OCI-LY3 (cell line): ENCODE results near the gene ATXN2.
"Not testable (repeated sequence)": the region's sequence is repeated elsewhere in the genome, so short reads cannot be mapped to it uniquely, and the experiment has no call there.

Experiments used
- EZH2phosphoT487 ChIP-seq: fragments of 200-600 bp; shearing (Covaris generic); IDR thresholded peaks from 2 replicates; pipeline ENCODE4 v1.6.1; 2018; ENCODE audit warnings: antibody characterized with exemption, mixed run types, low read depth
- TF ChIP-seq, protein P1 (sequence below): fragments of 200-600, 300-600 bp; sonication (generic); IDR thresholded peaks from 2 replicates; pipeline ENCODE4 v1.5.1; 2014; ENCODE audit warnings: antibody characterized with exemption, low read length, low read depth

DNA sequence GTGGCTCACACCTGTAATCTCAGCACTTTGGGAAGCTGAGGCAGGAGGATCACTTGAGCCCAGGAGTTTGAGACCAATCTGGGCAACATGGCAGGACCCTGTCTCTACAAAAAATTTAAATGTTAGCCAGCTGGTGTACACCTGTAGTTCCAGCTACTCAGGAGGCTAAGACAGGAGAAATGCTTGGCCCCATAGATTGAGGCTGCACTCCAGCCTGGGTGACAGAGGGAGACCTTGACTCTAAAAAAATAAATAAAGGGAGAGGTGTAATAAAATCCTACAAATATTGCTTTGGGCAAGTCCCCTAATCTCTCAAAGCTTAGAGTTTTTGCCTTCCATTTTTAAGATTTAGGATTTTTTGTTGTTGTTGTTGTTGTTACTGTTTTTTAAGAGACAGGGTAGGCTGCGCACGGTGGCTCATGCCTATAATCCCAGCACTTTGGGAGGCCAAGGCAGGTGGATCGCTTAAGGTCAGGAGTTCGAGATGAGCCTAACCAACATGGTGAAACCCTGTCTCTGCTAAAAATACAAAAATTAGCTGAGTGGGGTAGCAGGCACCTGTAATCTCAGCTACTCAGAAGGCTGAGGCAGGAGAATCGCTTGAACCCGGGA lies 7.6 kb downstream of the ATXN2 start:
- TF ChIP-seq EZH2phosphoT487, result not testable (repeated sequence)
- TF ChIP-seq, protein P1, sequence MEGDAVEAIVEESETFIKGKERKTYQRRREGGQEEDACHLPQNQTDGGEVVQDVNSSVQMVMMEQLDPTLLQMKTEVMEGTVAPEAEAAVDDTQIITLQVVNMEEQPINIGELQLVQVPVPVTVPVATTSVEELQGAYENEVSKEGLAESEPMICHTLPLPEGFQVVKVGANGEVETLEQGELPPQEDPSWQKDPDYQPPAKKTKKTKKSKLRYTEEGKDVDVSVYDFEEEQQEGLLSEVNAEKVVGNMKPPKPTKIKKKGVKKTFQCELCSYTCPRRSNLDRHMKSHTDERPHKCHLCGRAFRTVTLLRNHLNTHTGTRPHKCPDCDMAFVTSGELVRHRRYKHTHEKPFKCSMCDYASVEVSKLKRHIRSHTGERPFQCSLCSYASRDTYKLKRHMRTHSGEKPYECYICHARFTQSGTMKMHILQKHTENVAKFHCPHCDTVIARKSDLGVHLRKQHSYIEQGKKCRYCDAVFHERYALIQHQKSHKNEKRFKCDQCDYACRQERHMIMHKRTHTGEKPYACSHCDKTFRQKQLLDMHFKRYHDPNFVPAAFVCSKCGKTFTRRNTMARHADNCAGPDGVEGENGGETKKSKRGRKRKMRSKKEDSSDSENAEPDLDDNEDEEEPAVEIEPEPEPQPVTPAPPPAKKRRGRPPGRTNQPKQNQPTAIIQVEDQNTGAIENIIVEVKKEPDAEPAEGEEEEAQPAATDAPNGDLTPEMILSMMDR, result not testable (repeated sequence)
